IMR-90 (cell line): ENCODE measurements around the gene KLHL40. TPM values are rescaled to one million over a fixed set of nuclear protein-coding genes. Genes with fewer than 3 reads are reported as not detected.

Experiments used
- ATAC-seq: fragments of 200-7000 bp; cut with Tn5 transposase; 2 replicates; pipeline ENCODE4 v1.9.1; 2020; ENCODE audit warnings: low read depth, mild to moderate bottlenecking, moderate library complexity
- BruUV-seq: library from RNA; stranded (reverse); fragments of 400-500 nt; replicated peaks from 2 replicates; lab custom pipeline; 2021; lab: Mats Ljungman, UMichigan
- CTCF ChIA-PET: fragments of 300-600 bp; formaldehyde crosslinking; extraction: SDS; loops from one replicate; lab custom pipeline; 2021; ENCODE audit warnings: antibody characterized with exemption; lab: Yijun Ruan, JAX
- POLR2A ChIA-PET: fragments of 300-600 bp; sonication (Branson Sonifier 250); formaldehyde crosslinking; loops from one replicate; lab custom pipeline; 2022; ENCODE audit warnings: antibody characterized with exemption; ENCODE audit not compliant: unreplicated experiment; lab: Charles Lee
- DNase-seq: peaks from one replicate; pipeline ENCODE4 v3.0.0; 2013
- H2AFZ ChIP-seq: replicated peaks from 2 replicates; pipeline ENCODE3; 2013; ENCODE audit warnings: low read length, mild to moderate bottlenecking; ENCODE audit not compliant: poor library complexity
- H2AK5ac ChIP-seq: 2 replicates; pipeline ENCODE4 v1.6.1; 2013; ENCODE audit warnings: low read depth, low read length, inconsistent platforms
- H2AK9ac ChIP-seq: replicated peaks from 2 replicates; pipeline ENCODE3; 2013; ENCODE audit warnings: mild to moderate bottlenecking, low read depth, low read length, moderate library complexity; ENCODE audit not compliant: poor library complexity
- H2BK120ac ChIP-seq: 2 replicates; pipeline ENCODE4 v1.6.1; 2013; ENCODE audit warnings: low read depth, low read length, inconsistent platforms
- H2BK15ac ChIP-seq: 3 replicates; pipeline ENCODE4 v1.6.1; 2013; ENCODE audit warnings: low read depth, low read length, inconsistent platforms
- H2BK20ac ChIP-seq: 2 replicates; pipeline ENCODE4 v1.6.1; 2013; ENCODE audit warnings: low read depth, mild to moderate bottlenecking, inconsistent platforms, low read length, moderate library complexity
- H2BK5ac ChIP-seq: 2 replicates; pipeline ENCODE4 v1.6.1; 2013; ENCODE audit warnings: mild to moderate bottlenecking, low read depth, low read length, inconsistent platforms; ENCODE audit not compliant: poor library complexity, severe bottlenecking
- H3K14ac ChIP-seq: replicated peaks from 2 replicates; pipeline ENCODE4 v1.6.1; 2013; ENCODE audit warnings: low read depth, low read length, inconsistent platforms
- H3K18ac ChIP-seq: 2 replicates; pipeline ENCODE4 v1.6.1; 2013; ENCODE audit warnings: low read depth, low read length, control low read depth
- H3K23ac ChIP-seq: 2 replicates; pipeline ENCODE4 v1.6.1; 2013; ENCODE audit warnings: low read depth, low read length, inconsistent platforms
- H3K27ac ChIP-seq: 2 replicates; pipeline ENCODE4 v1.5.1; 2013; ENCODE audit warnings: mild to moderate bottlenecking, control low read depth, low read length; ENCODE audit not compliant: insufficient read depth
- H3K27me3 ChIP-seq: 2 replicates; pipeline ENCODE4 v1.6.1; 2013; ENCODE audit warnings: low read length; ENCODE audit not compliant: control insufficient read depth, insufficient read depth
- H3K36me3 ChIP-seq: 2 replicates; pipeline ENCODE4 v1.6.1; 2013; ENCODE audit warnings: low read length, mixed read lengths; ENCODE audit not compliant: control insufficient read depth, insufficient read depth
- H3K4ac ChIP-seq: 2 replicates; pipeline ENCODE4 v1.6.1; 2013; ENCODE audit warnings: low read depth, low read length, inconsistent platforms
- H3K4me1 ChIP-seq: 2 replicates; pipeline ENCODE4 v1.6.1; 2013; ENCODE audit warnings: low read length, mixed read lengths; ENCODE audit not compliant: control insufficient read depth, insufficient read depth
- H3K4me2 ChIP-seq: 2 replicates; pipeline ENCODE4 v1.6.1; 2013; ENCODE audit warnings: low read depth, mild to moderate bottlenecking, control low read depth, low read length, moderate library complexity
- H3K4me3 ChIP-seq: 2 replicates; pipeline ENCODE4 v1.5.1; 2013; ENCODE audit warnings: low read depth, mild to moderate bottlenecking, control low read depth, low read length, moderate library complexity; ENCODE audit not compliant: insufficient read depth
- H3K56ac ChIP-seq: 2 replicates; pipeline ENCODE4 v1.6.1; 2013; ENCODE audit warnings: low read length, inconsistent platforms; ENCODE audit not compliant: insufficient read depth; ENCODE audit errors: extremely low read depth
- H3K79me1 ChIP-seq, 2 experiments: 2 replicates each; pipeline ENCODE4 v1.6.1; 2013; ENCODE audit warnings: low read length in 2 of 2, inconsistent platforms in 1 of 2, low read depth in 1 of 2
- H3K9ac ChIP-seq: 2 replicates; pipeline ENCODE4 v1.6.1; 2013; ENCODE audit warnings: low read depth, low read length, control low read depth
- H3K9me1 ChIP-seq: 2 replicates; pipeline ENCODE4 v1.6.1; 2013; ENCODE audit warnings: low read length, inconsistent platforms; ENCODE audit not compliant: insufficient read depth
- H3K9me3 ChIP-seq: 2 replicates; pipeline ENCODE4 v1.6.1; 2013; ENCODE audit warnings: low read length; ENCODE audit not compliant: control insufficient read depth, insufficient read depth
- H4K20me1 ChIP-seq: 2 replicates; pipeline ENCODE4 v1.6.1; 2013; ENCODE audit warnings: low read length, inconsistent platforms; ENCODE audit not compliant: insufficient read depth
- H4K5ac ChIP-seq: 2 replicates; pipeline ENCODE4 v1.6.1; 2013; ENCODE audit warnings: mild to moderate bottlenecking, low read depth, low read length, control low read depth
- H4K8ac ChIP-seq, 2 experiments: 2 replicates each; pipeline ENCODE4 v1.6.1; 2013; ENCODE audit warnings: low read depth in 2 of 2, low read length in 2 of 2, control low read depth in 1 of 2, inconsistent platforms in 1 of 2
- H4K91ac ChIP-seq: 2 replicates; pipeline ENCODE4 v1.6.1; 2013; ENCODE audit warnings: low read depth, low read length, inconsistent platforms; ENCODE audit not compliant: insufficient read depth
- BHLHE40 ChIP-seq: fragments of 150-350 bp; IDR thresholded peaks from 2 replicates; pipeline ENCODE4 v1.6.1; 2016; ENCODE audit warnings: mild to moderate bottlenecking, low read depth, low read length
- CEBPB ChIP-seq: IDR thresholded peaks from 2 replicates; pipeline ENCODE4 v1.6.1; 2012; ENCODE audit warnings: low read depth, low read length, improper control_type of control experiment
- CHD1 ChIP-seq: IDR thresholded peaks from 2 replicates; pipeline ENCODE4 v1.6.1; 2012; ENCODE audit warnings: low read depth, low read length, improper control_type of control experiment
- FOS ChIP-seq: fragments of 150-350 bp; IDR thresholded peaks from 2 replicates; pipeline ENCODE4 v1.6.1; 2016; ENCODE audit warnings: low read depth, low read length
- MAZ ChIP-seq: IDR thresholded peaks from 2 replicates; pipeline ENCODE4 v1.6.1; 2012; ENCODE audit warnings: low read depth, mild to moderate bottlenecking, low read length, improper control_type of control experiment, moderate library complexity, borderline replicate concordance
- RCOR1 ChIP-seq: IDR thresholded peaks from 2 replicates; pipeline ENCODE4 v1.6.1; 2012; ENCODE audit warnings: mild to moderate bottlenecking, low read length, improper control_type of control experiment; ENCODE audit not compliant: insufficient replicate concordance
- RFX5 ChIP-seq: IDR thresholded peaks from 2 replicates; pipeline ENCODE4 v1.8.0; 2012; ENCODE audit warnings: low read depth, mild to moderate bottlenecking, low read length, moderate library complexity
- WGBS, 2 experiments: methylation state at CpG; one replicate each; pipeline versions ENCODE4 v1.1.5 to v1.1.7; 2013; ENCODE audit warnings: missing lambda C conversion rate in 2 of 2; ENCODE audit not compliant: insufficient read length in 1 of 2; ENCODE audit errors: extremely low coverage in 2 of 2; 5-methylcytosine and 5-hydroxymethylcytosine counted together
- dilution Hi-C: fragments of 300-500 bp; cut with HindIII; formaldehyde crosslinking; loops from one replicate; pipeline ENCODE4 v1.14.3; 2018; ENCODE audit warnings: low sequenced_read_pairs; ENCODE audit not compliant: unreplicated experiment
- in situ Hi-C: fragments of 300-500 bp; cut with MboI; formaldehyde crosslinking; loops from 3 replicates; pipeline ENCODE4 v1.14.3; 2019; ENCODE audit warnings: low sequenced_read_pairs, inconsistent platforms, mixed read lengths
- intact Hi-C: fragments of 100-400 bp; cut with micrococcal nuclease; formaldehyde crosslinking; loops from 2 replicates; pipeline ENCODE4 v1.10.0; 2022
- polyA plus RNA-seq, 3 experiments: library from polyadenylated mRNA; depleted of rRNA; stranded (reverse); fragments of >200 nt; gene quantifications; 2 replicates each; pipeline ENCODE4 v1.2.3, GENCODE V29; 2012; ENCODE audit warnings: low replicate concordance in 1 of 3
- total RNA-seq: library from RNA; depleted of rRNA; stranded (reverse); fragments of >200 nt; gene quantifications from 2 replicates; pipeline ENCODE4 v1.2.3, GENCODE V29; 2012
- TF ChIP-seq, protein P1 (sequence below): fragments of 150-350 bp; IDR thresholded peaks from 2 replicates; pipeline ENCODE4 v1.6.1; 2016; ENCODE audit warnings: low read depth, mild to moderate bottlenecking, low read length, moderate library complexity, borderline replicate concordance

KLHL40 gene
- total and polyA plus RNA-seq, 2 of the 4 experiments (the other 2 are of a cell fraction) = not detected

DNA sequence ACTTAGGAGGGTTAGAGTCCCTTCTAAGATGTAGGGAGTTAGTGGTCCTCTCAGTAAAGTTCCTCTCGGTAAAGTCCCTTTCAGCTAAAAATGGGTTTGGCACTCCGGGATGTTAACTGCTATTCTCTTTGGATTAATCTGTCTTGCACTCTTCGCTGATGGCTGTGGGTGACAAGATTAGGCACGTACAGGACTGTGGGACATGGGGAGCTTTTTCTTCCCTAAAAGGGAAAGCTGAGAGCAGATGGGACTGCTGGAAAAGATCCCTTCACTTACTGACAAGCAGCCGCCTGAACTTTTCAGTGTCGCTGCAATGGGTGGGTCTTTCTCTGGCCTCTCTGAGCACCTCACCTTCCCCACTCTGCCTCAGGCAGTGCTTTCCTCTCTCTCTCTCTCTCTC, 33.7 kb downstream of the KLHL40 start:
- Histone ChIP-seq H2BK20ac (no peak overlapping the region), H3K9me1 (no peaks in the 10 kb centered on the region), H3K79me1 (no peaks in the 10 kb centered on the region), H3K36me3 (no peaks in the 10 kb centered on the region), H3K23ac (no peak overlapping the region), H2BK120ac (no peak overlapping the region), H4K8ac (no peak overlapping the region), H3K4me2 (no peak overlapping the region), H2AK5ac (no peak overlapping the region), H2AK9ac (no peak overlapping the region), H3K14ac (no peak overlapping the region), H3K4ac (no peak overlapping the region), H4K20me1 (no peaks in the 10 kb centered on the region), H3K18ac (no peak overlapping the region), H3K4me1 (no peaks in the 10 kb centered on the region), H3K56ac (no peak overlapping the region), H4K5ac (no peak overlapping the region), H3K27ac (no peak overlapping the region), H3K27me3 (peaks cover 22% of the 10 kb centered on the region), H2AFZ (no peak overlapping the region), H3K9me3 (no peaks in the 10 kb centered on the region), H2BK15ac (no peak overlapping the region), H4K91ac (no peak overlapping the region), H3K4me3 (no peak overlapping the region), H3K9ac (no peak overlapping the region), H2BK5ac (no peak overlapping the region)
- ChIA-PET CTCF (no interaction called here), POLR2A (no interaction called here)
- TF ChIP-seq BHLHE40 (no peak), FOS (no peak), CEBPB (no peak), MAZ (no peak), CHD1 (no peak), RFX5 (no peak), RCOR1 (no peak)
- TF ChIP-seq, protein P1, sequence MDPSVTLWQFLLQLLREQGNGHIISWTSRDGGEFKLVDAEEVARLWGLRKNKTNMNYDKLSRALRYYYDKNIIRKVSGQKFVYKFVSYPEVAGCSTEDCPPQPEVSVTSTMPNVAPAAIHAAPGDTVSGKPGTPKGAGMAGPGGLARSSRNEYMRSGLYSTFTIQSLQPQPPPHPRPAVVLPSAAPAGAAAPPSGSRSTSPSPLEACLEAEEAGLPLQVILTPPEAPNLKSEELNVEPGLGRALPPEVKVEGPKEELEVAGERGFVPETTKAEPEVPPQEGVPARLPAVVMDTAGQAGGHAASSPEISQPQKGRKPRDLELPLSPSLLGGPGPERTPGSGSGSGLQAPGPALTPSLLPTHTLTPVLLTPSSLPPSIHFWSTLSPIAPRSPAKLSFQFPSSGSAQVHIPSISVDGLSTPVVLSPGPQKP = no peak
- dilution Hi-C loops (no loop called here), in situ Hi-C loops (no loop called here), intact Hi-C loops (no loop called here)
- no TSS peak for BruUV-seq
- DNase-seq (no peak), ATAC-seq (no peak)
- WGBS, 2 experiments = no CpG with 5 or more reads among the region's 6 CpGs
